SHP77 (cell line): Measurements from ENCODE around the gene DNAAF5.

Source experiments
- DNase-seq, 2 experiments: peaks; one replicate each; lab custom pipeline; 2025; lab: John Stamatoyannopoulos, UW

The DNAAF5 gene

GRCh38 chr7:834277-834676 lies 107.8 kb downstream of the DNAAF5 start:
- no peak for DNase-seq

- DNase-seq, result no peak
Measured at GRCh38 chr7:835021-835420, 108.5 kb downstream of the DNAAF5 start.

- DNase-seq, result no peak
Measured at GRCh38 chr7:835485-836401, 109.2 kb downstream of the DNAAF5 start.
